IPS DF 6.9 (cell line): ENCODE data around the gene DISC1.
"Not testable (repeated sequence)": the region's sequence is repeated elsewhere in the genome, so short reads cannot be mapped to it uniquely, and the experiment has no call there.

Experiments used
- DNase-seq: peaks from one replicate; pipeline ENCODE4 v3.0.0-alpha.2; 2013; ENCODE audit warnings: low read depth, low spot score
- H3K27ac ChIP-seq: one replicate; pipeline ENCODE4 v1.5.1; 2013; ENCODE audit warnings: low read length, control low read depth
- H3K27me3 ChIP-seq: 2 replicates; pipeline ENCODE4 v1.6.1; 2013; ENCODE audit warnings: mild to moderate bottlenecking, low read length; ENCODE audit not compliant: control insufficient read depth, insufficient read depth
- H3K36me3 ChIP-seq: 2 replicates; pipeline ENCODE4 v1.6.1; 2013; ENCODE audit warnings: low read length; ENCODE audit not compliant: control insufficient read depth, insufficient read depth
- H3K4me1 ChIP-seq: 2 replicates; pipeline ENCODE4 v1.6.1; 2013; ENCODE audit warnings: low read length; ENCODE audit not compliant: control insufficient read depth, insufficient read depth
- H3K4me3 ChIP-seq: 2 replicates; pipeline ENCODE4 v1.5.1; 2013; ENCODE audit warnings: mild to moderate bottlenecking, low read length
- H3K9me3 ChIP-seq: 2 replicates; pipeline ENCODE4 v1.6.1; 2013; ENCODE audit warnings: low read length, inconsistent platforms; ENCODE audit not compliant: control insufficient read depth, insufficient read depth
- whole genome bisulfite sequencing: extraction: QIAGEN DNeasy Blood & Tissue Kit; methylation state at CpG from one replicate; pipeline ENCODE4 v1.1.7; 2013; ENCODE audit warnings: mixed read lengths, missing lambda C conversion rate; ENCODE audit not compliant: insufficient read length, insufficient coverage; 5-methylcytosine and 5-hydroxymethylcytosine counted together

The DISC1 gene

GRCh38 chr1:231625042-231625441 is 1.5 kb upstream of the DISC1 start:
- not testable (repeated sequence) for H3K36me3 ChIP-seq, DNase-seq, H3K4me1 ChIP-seq, H3K9me3 ChIP-seq, H3K27ac ChIP-seq, H3K27me3 ChIP-seq, H3K4me3 ChIP-seq
- WGBS = no CpG with 5 or more reads among the region's 4 CpGs

GRCh38 chr1:231625975-231626534 is 535 bp upstream of the DISC1 start:
- Histone ChIP-seq H3K36me3 (no peaks in the 10 kb centered on the region), H3K27me3 (no peaks in the 10 kb centered on the region), H3K27ac (no peak overlapping the region), H3K4me1 (peaks cover 3% of the 10 kb centered on the region; the same call in 1 of the 2 replicates), H3K9me3 (no peaks in the 10 kb centered on the region), H3K4me3 (peak overlapping the region; percentile 61; the same call in 1 of the 2 replicates)
- WGBS = no CpG with 5 or more reads among the region's 7 CpGs
- DNase-seq = no peak

GRCh38 chr1:231626951-231627614 is 493 bp downstream of the DISC1 start:
- Histone ChIP-seq H3K9me3 (no peaks in the 10 kb centered on the region), H3K36me3 (no peaks in the 10 kb centered on the region), H3K27ac (no peak overlapping the region), H3K4me1 (peaks cover 3% of the 10 kb centered on the region; the same call in 1 of the 2 replicates), H3K4me3 (peak overlapping the region; percentile 61; the same call in 1 of the 2 replicates), H3K27me3 (no peaks in the 10 kb centered on the region)
- WGBS = no CpG with 5 or more reads among the region's 49 CpGs
- DNase-seq = peak; percentile 50

- DNase-seq = no peak
- Histone ChIP-seq H3K36me3 (no peaks in the 10 kb centered on the region), H3K4me3 (no peak overlapping the region), H3K4me1 (peaks cover 3% of the 10 kb centered on the region; the same call in 1 of the 2 replicates), H3K27me3 (no peaks in the 10 kb centered on the region), H3K9me3 (no peaks in the 10 kb centered on the region), H3K27ac (no peak overlapping the region)
- no CpG with 5 or more reads among the region's 5 CpGs for WGBS
Measured at GRCh38 chr1:231628207-231628876, 1.8 kb downstream of the DISC1 start.

- no CpG with 5 or more reads among the region's 6 CpGs for WGBS
- Histone ChIP-seq H3K36me3 (no peaks in the 10 kb centered on the region), H3K4me3 (no peak overlapping the region), H3K4me1 (peaks cover 3% of the 10 kb centered on the region; the same call in 1 of the 2 replicates), H3K27ac (no peak overlapping the region), H3K27me3 (no peaks in the 10 kb centered on the region), H3K9me3 (no peaks in the 10 kb centered on the region)
- DNase-seq = no peak
Measured at GRCh38 chr1:231629132-231629531, 2.5 kb downstream of the DISC1 start.

GRCh38 chr1:231630558-231631205 is 4.1 kb downstream of the DISC1 start:
- Histone ChIP-seq H3K36me3 (no peaks in the 10 kb centered on the region), H3K9me3 (no peaks in the 10 kb centered on the region), H3K27me3 (no peaks in the 10 kb centered on the region), H3K27ac (no peak overlapping the region), H3K4me3 (no peak overlapping the region), H3K4me1 (peaks cover 3% of the 10 kb centered on the region; the same call in 1 of the 2 replicates)
- no CpG with 5 or more reads among the region's 10 CpGs for WGBS
- no peak for DNase-seq

- Histone ChIP-seq H3K36me3 (no peaks in the 10 kb centered on the region), H3K9me3 (no peaks in the 10 kb centered on the region), H3K4me3 (no peak overlapping the region), H3K27me3 (no peaks in the 10 kb centered on the region), H3K4me1 (no peaks in the 10 kb centered on the region), H3K27ac (no peak overlapping the region)
- DNase-seq = no peak
- 100% methylated on average over 2 of the region's 4 CpGs for WGBS
Measured at GRCh38 chr1:231631717-231632116, 5.1 kb downstream of the DISC1 start.

- H3K36me3 ChIP-seq = no peaks in the 10 kb centered on the region
- no peak overlapping the region for H3K27ac ChIP-seq
- no peaks in the 10 kb centered on the region for H3K27me3 ChIP-seq
- H3K4me1 ChIP-seq = no peaks in the 10 kb centered on the region
- no CpG with 5 or more reads among the region's 3 CpGs for WGBS
- DNase-seq = no peak
- no peaks in the 10 kb centered on the region for H3K9me3 ChIP-seq
- no peak overlapping the region for H3K4me3 ChIP-seq
Measured at GRCh38 chr1:231632119-231632518, 5.5 kb downstream of the DISC1 start.

- no CpG with 5 or more reads among the region's 6 CpGs for WGBS
- no peaks in the 10 kb centered on the region for H3K9me3 ChIP-seq
- H3K4me1 ChIP-seq = no peaks in the 10 kb centered on the region
- H3K4me3 ChIP-seq = no peak overlapping the region
- H3K27me3 ChIP-seq = no peaks in the 10 kb centered on the region
- H3K27ac ChIP-seq = no peak overlapping the region
- no peak for DNase-seq
- H3K36me3 ChIP-seq = no peaks in the 10 kb centered on the region
Measured at GRCh38 chr1:231634323-231635013, 7.9 kb downstream of the DISC1 start.

- no peaks in the 10 kb centered on the region for H3K36me3 ChIP-seq
- H3K4me3 ChIP-seq = no peak overlapping the region
- no peaks in the 10 kb centered on the region for H3K4me1 ChIP-seq
- no peaks in the 10 kb centered on the region for H3K27me3 ChIP-seq
- WGBS = no CpG with 5 or more reads among the region's 4 CpGs
- no peaks in the 10 kb centered on the region for H3K9me3 ChIP-seq
- no peak overlapping the region for H3K27ac ChIP-seq
- DNase-seq = no peak
Measured at GRCh38 chr1:231636157-231636556, 9.6 kb downstream of the DISC1 start.
